Muscle of arm (tissue), 12 donors: ENCODE results near the gene TFB1M. TPM values are rescaled to one million over a fixed set of nuclear protein-coding genes. Genes with fewer than 3 reads are reported as not detected.

Experiments used
- DNase-seq: peaks from one replicate; pipeline ENCODE4 v3.0.0-alpha.2; 2013
- polyA plus RNA-seq, 12 donors: library from polyadenylated mRNA; unstranded; fragments of 120-200 nt; gene quantifications; one replicate each; pipeline ENCODE4 v1.2.1, GENCODE V29; 2013; ENCODE audit not compliant: insufficient read length in 12 of 12

The TFB1M gene
- polyA plus RNA-seq, 12 donors: 10.6 to 18.1 (median 12.8) TPM; not detected in 1

DNA sequence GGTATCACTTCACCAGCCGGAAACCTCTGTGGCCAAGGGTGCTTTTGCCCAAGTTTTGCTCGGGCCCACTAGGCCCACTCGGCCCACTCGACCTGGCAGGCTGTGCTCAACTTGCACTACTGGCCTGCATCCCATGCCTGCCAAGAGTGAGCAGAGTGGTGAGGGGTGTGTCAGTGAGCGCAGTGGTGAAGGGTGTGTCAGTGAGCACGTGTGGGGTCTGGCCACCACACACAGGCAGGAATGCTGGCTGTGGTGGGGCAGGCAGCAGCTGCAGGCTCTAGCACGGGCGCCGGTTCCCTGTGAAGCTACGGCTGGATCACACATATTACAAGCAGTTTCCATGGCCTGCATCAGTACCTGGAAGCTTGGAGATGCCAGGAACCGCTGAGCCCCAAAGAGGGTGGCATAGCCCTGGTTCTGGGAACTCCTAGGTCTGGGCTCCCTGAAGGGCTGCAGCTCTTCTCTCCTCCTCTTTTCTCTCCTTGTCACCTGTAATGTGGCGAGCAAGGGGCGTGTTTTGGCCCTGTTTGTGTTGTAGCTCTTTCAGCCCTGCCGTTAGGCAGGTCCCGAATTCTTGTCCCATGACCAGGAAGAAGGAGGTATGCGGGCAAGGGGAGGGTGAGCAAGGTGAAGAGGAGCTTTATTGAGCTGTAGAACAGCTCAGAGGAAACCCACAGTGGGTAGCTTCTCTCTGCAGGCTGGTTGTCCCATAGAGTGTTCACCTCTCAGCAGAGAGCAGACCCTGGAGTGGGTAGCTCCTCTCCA, 101.5 kb downstream of the TFB1M start:
- no peak for DNase-seq

DNA sequence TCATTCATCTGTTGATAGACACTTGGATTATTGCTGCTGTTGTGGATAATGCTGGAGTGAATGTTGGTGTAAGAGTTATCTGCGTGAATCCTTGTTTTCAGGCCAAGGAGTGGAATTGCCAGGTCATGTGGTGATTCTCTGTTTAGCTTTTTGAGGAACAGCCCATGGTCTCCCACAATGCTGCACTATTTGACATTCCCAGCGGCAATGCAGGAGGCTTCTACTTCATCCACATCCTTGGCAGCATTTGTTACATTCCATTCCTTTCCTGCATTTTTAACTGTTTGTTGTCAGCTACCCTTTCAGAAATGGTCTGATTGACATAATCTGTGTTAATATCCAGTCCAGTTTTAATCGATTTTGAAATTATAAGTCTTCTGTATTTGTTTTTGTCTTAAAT, 102.2 kb downstream of the TFB1M start:
- DNase-seq: no peak

DNA sequence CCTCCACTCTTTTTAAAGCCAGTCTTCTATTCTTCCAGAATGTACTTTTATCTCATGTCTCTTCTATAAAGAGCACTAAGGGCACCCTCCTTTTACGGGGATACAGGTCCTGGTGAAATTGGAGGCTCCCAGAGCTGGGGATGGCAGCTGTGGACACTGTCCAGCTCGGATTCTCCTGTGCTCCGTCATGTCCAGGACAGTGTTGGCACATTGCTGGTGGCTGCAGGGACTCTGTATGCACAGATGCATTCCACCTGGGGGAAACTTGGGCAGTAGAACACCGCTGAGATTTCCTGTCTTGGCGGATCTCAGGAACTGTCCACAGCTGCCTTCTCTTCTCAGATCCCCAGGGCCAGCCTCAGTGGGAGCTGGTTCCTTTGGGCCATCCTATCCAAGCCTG, 107.1 kb downstream of the TFB1M start:
- DNase-seq: no peak

Other genes starting within 250 kb of the TFB1M start
- 1 to 10 TPM in 4 of 12 donors, under 1 TPM in 6, not detected in 2; 0.09 to 1.5 (median 0.68) TPM for gene CLDN20, start 50.5 kb downstream of the TFB1M start, polyA plus RNA-seq
- gene NOX3, start 141.4 kb upstream of the TFB1M start, polyA plus RNA-seq: not detected